ENCODE results near the gene CDC73.
"Not testable (repeated sequence)": the region's sequence is repeated elsewhere in the genome, so short reads cannot be mapped to it uniquely, and the experiment has no call there.

The CDC73 gene

GRCh38 chr1:193181985-193182384 lies 60.2 kb downstream of the CDC73 start:
- no peak for DNase-seq

GRCh38 chr1:193183019-193183627 lies 61.3 kb downstream of the CDC73 start:
- DNase-seq, result peak; percentile 65

GRCh38 chr1:193184776-193185175 lies 62.9 kb downstream of the CDC73 start:
- no peak for DNase-seq

- DNase-seq, result no peak
Observed at GRCh38 chr1:193185211-193185610, 63.4 kb downstream of the CDC73 start.

- peak; percentile 30 for DNase-seq
Observed at GRCh38 chr1:193185901-193186731, 64.3 kb downstream of the CDC73 start, which contains the start of gene B3GALT2. Gene B3GALT2 (minus strand): TSS chr1:193186613. CDS start chr1:193181562, 5,051 bp downstream.

- DNase-seq, result no peak
Observed at GRCh38 chr1:193187114-193187513, 65.3 kb downstream of the CDC73 start.

GRCh38 chr1:193188915-193189314 lies 67.1 kb downstream of the CDC73 start:
- DNase-seq, result not testable (repeated sequence)

- DNase-seq, result no peak
Observed at GRCh38 chr1:193189442-193190095, 67.7 kb downstream of the CDC73 start.

GRCh38 chr1:193190096-193190744 lies 68.4 kb downstream of the CDC73 start:
- no peak for DNase-seq

GRCh38 chr1:193192586-193192985 lies 70.8 kb downstream of the CDC73 start:
- no peak for DNase-seq

- DNase-seq, result no peak
Observed at GRCh38 chr1:193199940-193200339, 78.1 kb downstream of the CDC73 start.

- no peak for DNase-seq
Observed at GRCh38 chr1:193201021-193201420, 79.2 kb downstream of the CDC73 start.

- no peak for DNase-seq
Observed at GRCh38 chr1:193210996-193211395, 89.2 kb downstream of the CDC73 start.

- no peak for DNase-seq
Observed at GRCh38 chr1:193211539-193211938, 89.7 kb downstream of the CDC73 start.

GRCh38 chr1:193212637-193213036 lies 90.8 kb downstream of the CDC73 start:
- DNase-seq, result no peak

- DNase-seq, result no peak
Observed at GRCh38 chr1:193213998-193214397, 92.2 kb downstream of the CDC73 start.

GRCh38 chr1:193216920-193217319 lies 95.1 kb downstream of the CDC73 start:
- no peak for DNase-seq

- no peak for DNase-seq
Observed at GRCh38 chr1:193219391-193219790, 97.6 kb downstream of the CDC73 start.

- no peak for DNase-seq
Observed at GRCh38 chr1:193221651-193222050, 99.8 kb downstream of the CDC73 start.

- DNase-seq, result no peak
Observed at GRCh38 chr1:193222056-193222615, 100.3 kb downstream of the CDC73 start.

- no peak for DNase-seq
Observed at GRCh38 chr1:193229136-193229535, 107.3 kb downstream of the CDC73 start.

- not testable (repeated sequence) for DNase-seq
Observed at GRCh38 chr1:193231146-193231545, 109.3 kb downstream of the CDC73 start.

- no peak for DNase-seq
Observed at GRCh38 chr1:193234530-193234929, 112.7 kb downstream of the CDC73 start.
